ENCODE data around the gene PODXL.

PODXL gene

DNA sequence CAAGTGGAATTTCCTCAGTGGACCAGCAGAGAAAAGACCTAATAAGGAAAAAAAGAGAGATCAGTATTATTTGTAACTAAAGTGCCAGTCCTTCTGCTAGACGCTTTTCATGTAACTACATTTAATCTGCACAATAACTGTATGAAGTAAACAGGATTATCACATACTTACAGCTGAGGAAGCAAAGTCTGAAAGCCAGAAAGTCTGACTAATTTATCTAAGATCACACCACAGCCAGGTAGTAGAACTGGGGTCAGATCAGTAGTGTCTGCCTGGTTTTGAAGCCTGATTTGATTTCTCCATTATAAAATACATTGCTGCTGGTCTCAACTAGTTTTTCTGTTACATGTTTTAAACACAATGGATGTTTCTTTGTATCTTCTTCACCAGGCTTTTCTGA is 69.2 kb downstream of the PODXL start:
- Histone ChIP-seq H3K4me3 (ENCODE audit: low read length in 2 of 2) (no peak overlapping the region), H2BK12ac (ENCODE audit: low read length) (no peak overlapping the region), H2AFZ (ENCODE audit: low read length) (no peak overlapping the region), H4K8ac (ENCODE audit: low read depth, low read length) (no peak overlapping the region), H3K9ac (ENCODE audit: low read depth, low read length, poor library complexity) (no peak overlapping the region), H2BK120ac (ENCODE audit: low read depth, low read length) (no peak overlapping the region), H3K9me3 (replicated peaks in 1 of 2; ENCODE audit: control insufficient read depth in 2 of 2, insufficient read depth in 1 of 2, low read depth in 1 of 2, low read length in 2 of 2) (no peaks in the 10 kb centered on the region), H3K18ac (ENCODE audit: low read length) (no peak overlapping the region), H3K27ac (replicated peaks; ENCODE audit: low read length) (no peak overlapping the region), H3K23ac (ENCODE audit: low read depth, low read length, poor library complexity) (no peak overlapping the region), H3K4me1 (ENCODE audit: control insufficient read depth in 2 of 2, insufficient read depth in 1 of 2, low read depth in 1 of 2, low read length in 2 of 2) (no peaks in the 10 kb centered on the region), H3K4ac (ENCODE audit: low read length) (no peak overlapping the region), H2AK5ac (ENCODE audit: low read depth, low read length) (no peak overlapping the region), H3K14ac (ENCODE audit: low read length) (no peak overlapping the region), H2BK5ac (ENCODE audit: low read length) (no peak overlapping the region), H4K91ac (ENCODE audit: low read depth, low read length, poor library complexity) (no peak overlapping the region), H3K36me3 (replicated peaks in 1 of 2; ENCODE audit: control insufficient read depth in 2 of 2, insufficient read depth in 2 of 2, low read length in 2 of 2) (peaks cover 2 to 52% of the 10 kb centered on the region in 2 donors), H2BK15ac (ENCODE audit: low read length) (no peak overlapping the region), H3K27me3 (ENCODE audit: control insufficient read depth in 3 of 3, insufficient read depth in 3 of 3, low read depth in 1 of 3, low read length in 3 of 3) (no peaks in the 10 kb centered on the region), H3K79me1 (ENCODE audit: low read depth, low read length) (no peaks in the 10 kb centered on the region), H3K4me2 (ENCODE audit: insufficient read depth, low read length, poor library complexity, severe bottlenecking) (no peak overlapping the region)
- no peak for DNase-seq (ENCODE audit: low spot score)
- WGBS, 2 donors (ENCODE audit: extremely low coverage in 2 of 2, insufficient read length in 2 of 2, insufficient replicate concordance in 1 of 2), result no CpG with 5 or more reads among the region's 1 CpG

DNA sequence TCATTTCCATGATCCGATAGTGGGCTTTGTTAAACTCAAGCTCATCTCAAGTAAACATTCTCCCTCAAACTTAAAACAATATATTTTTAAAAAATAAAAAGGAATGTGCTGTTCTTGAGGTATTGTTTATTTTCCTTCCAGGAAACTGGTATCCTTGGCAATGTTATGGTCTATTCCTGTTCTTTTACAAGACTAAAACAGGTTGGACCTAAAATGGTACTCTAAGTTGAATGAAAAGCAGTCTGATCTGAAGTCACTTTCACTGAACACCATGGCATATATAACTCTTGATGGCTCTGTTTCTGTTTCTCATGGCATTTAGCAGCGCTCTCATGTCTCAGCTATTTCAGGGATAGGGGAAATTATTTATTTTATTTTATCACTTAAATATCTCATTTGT is 70.1 kb downstream of the PODXL start:
- Histone ChIP-seq H2AK5ac (ENCODE audit: low read depth, low read length) (no peak overlapping the region), H3K14ac (ENCODE audit: low read length) (no peak overlapping the region), H3K23ac (ENCODE audit: low read depth, low read length, poor library complexity) (no peak overlapping the region), H2BK120ac (ENCODE audit: low read depth, low read length) (no peak overlapping the region), H3K4me1 (ENCODE audit: control insufficient read depth in 2 of 2, insufficient read depth in 1 of 2, low read depth in 1 of 2, low read length in 2 of 2) (peaks cover 0 to 1% of the 10 kb centered on the region in 2 donors), H4K8ac (ENCODE audit: low read depth, low read length) (no peak overlapping the region), H3K79me1 (ENCODE audit: low read depth, low read length) (no peaks in the 10 kb centered on the region), H2BK12ac (ENCODE audit: low read length) (no peak overlapping the region), H3K9me3 (replicated peaks in 1 of 2; ENCODE audit: control insufficient read depth in 2 of 2, insufficient read depth in 1 of 2, low read depth in 1 of 2, low read length in 2 of 2) (no peaks in the 10 kb centered on the region), H3K4ac (ENCODE audit: low read length) (no peak overlapping the region), H3K36me3 (replicated peaks in 1 of 2; ENCODE audit: control insufficient read depth in 2 of 2, insufficient read depth in 2 of 2, low read length in 2 of 2) (peaks cover 2 to 52% of the 10 kb centered on the region in 2 donors), H3K27ac (replicated peaks; ENCODE audit: low read length) (no peak overlapping the region), H3K4me3 (ENCODE audit: low read length in 2 of 2) (no peak overlapping the region), H3K27me3 (ENCODE audit: control insufficient read depth in 3 of 3, insufficient read depth in 3 of 3, low read depth in 1 of 3, low read length in 3 of 3) (no peaks in the 10 kb centered on the region), H2BK5ac (ENCODE audit: low read length) (no peak overlapping the region), H3K9ac (ENCODE audit: low read depth, low read length, poor library complexity) (no peak overlapping the region), H3K18ac (ENCODE audit: low read length) (no peak overlapping the region), H2BK15ac (ENCODE audit: low read length) (no peak overlapping the region), H2AFZ (ENCODE audit: low read length) (no peak overlapping the region), H4K91ac (ENCODE audit: low read depth, low read length, poor library complexity) (no peak overlapping the region), H3K4me2 (ENCODE audit: insufficient read depth, low read length, poor library complexity, severe bottlenecking) (no peak overlapping the region)
- WGBS, 2 donors (ENCODE audit: extremely low coverage in 2 of 2, insufficient read length in 2 of 2, insufficient replicate concordance in 1 of 2), result no CpG with 5 or more reads among the region's 2 CpGs
- DNase-seq (ENCODE audit: low spot score), result no peak

- Histone ChIP-seq H3K23ac (ENCODE audit: low read depth, low read length, poor library complexity) (no peak overlapping the region), H2BK12ac (ENCODE audit: low read length) (no peak overlapping the region), H4K8ac (ENCODE audit: low read depth, low read length) (no peak overlapping the region), H3K27ac (replicated peaks; ENCODE audit: low read length) (no peak overlapping the region), H3K36me3 (replicated peaks in 1 of 2; ENCODE audit: control insufficient read depth in 2 of 2, insufficient read depth in 2 of 2, low read length in 2 of 2) (peaks cover 2 to 56% of the 10 kb centered on the region in 2 donors), H3K4me1 (ENCODE audit: control insufficient read depth in 2 of 2, insufficient read depth in 1 of 2, low read depth in 1 of 2, low read length in 2 of 2) (peaks cover 0 to 5% of the 10 kb centered on the region in 2 donors), H2BK15ac (ENCODE audit: low read length) (no peak overlapping the region), H2AFZ (ENCODE audit: low read length) (no peak overlapping the region), H4K91ac (ENCODE audit: low read depth, low read length, poor library complexity) (no peak overlapping the region), H3K4ac (ENCODE audit: low read length) (no peak overlapping the region), H3K9me3 (replicated peaks in 1 of 2; ENCODE audit: control insufficient read depth in 2 of 2, insufficient read depth in 1 of 2, low read depth in 1 of 2, low read length in 2 of 2) (no peaks in the 10 kb centered on the region), H3K79me1 (ENCODE audit: low read depth, low read length) (no peaks in the 10 kb centered on the region), H2BK5ac (ENCODE audit: low read length) (no peak overlapping the region), H3K14ac (ENCODE audit: low read length) (no peak overlapping the region), H3K9ac (ENCODE audit: low read depth, low read length, poor library complexity) (no peak overlapping the region), H2BK120ac (ENCODE audit: low read depth, low read length) (no peak overlapping the region), H3K4me3 (ENCODE audit: low read length in 2 of 2) (no peak overlapping the region), H3K27me3 (ENCODE audit: control insufficient read depth in 3 of 3, insufficient read depth in 3 of 3, low read depth in 1 of 3, low read length in 3 of 3) (no peaks in the 10 kb centered on the region), H3K4me2 (ENCODE audit: insufficient read depth, low read length, poor library complexity, severe bottlenecking) (no peak overlapping the region), H3K18ac (ENCODE audit: low read length) (no peak overlapping the region), H2AK5ac (ENCODE audit: low read depth, low read length) (no peak overlapping the region)
- no CpG with 5 or more reads among the region's 2 CpGs for WGBS, 2 donors (ENCODE audit: extremely low coverage in 2 of 2, insufficient read length in 2 of 2, insufficient replicate concordance in 1 of 2)
- DNase-seq (ENCODE audit: low spot score), result no peak
Observed at GRCh38 chr7:131483586-131483985, 72.8 kb downstream of the PODXL start.

GRCh38 chr7:131482800-131483199 is 73.6 kb downstream of the PODXL start:
- peaks cover 2 to 53% of the 10 kb centered on the region in 2 donors for H3K36me3 ChIP-seq (replicated peaks in 1 of 2; ENCODE audit: control insufficient read depth in 2 of 2, insufficient read depth in 2 of 2, low read length in 2 of 2)
- no peaks in the 10 kb centered on the region for H3K79me1 ChIP-seq (ENCODE audit: low read depth, low read length)
- no peak overlapping the region for H3K9ac ChIP-seq (ENCODE audit: low read depth, low read length, poor library complexity)
- no peak for DNase-seq (ENCODE audit: low spot score)
- H4K8ac ChIP-seq (ENCODE audit: low read depth, low read length), result no peak overlapping the region
- no peak overlapping the region for H3K27ac ChIP-seq (replicated peaks; ENCODE audit: low read length)
- H2AK5ac ChIP-seq (ENCODE audit: low read depth, low read length), result no peak overlapping the region
- H3K23ac ChIP-seq (ENCODE audit: low read depth, low read length, poor library complexity), result no peak overlapping the region
- WGBS, 2 donors (ENCODE audit: extremely low coverage in 2 of 2, insufficient read length in 2 of 2, insufficient replicate concordance in 1 of 2), result no CpG with 5 or more reads among the region's 2 CpGs
- H2AFZ ChIP-seq (ENCODE audit: low read length), result no peak overlapping the region
- H3K4me2 ChIP-seq (ENCODE audit: insufficient read depth, low read length, poor library complexity, severe bottlenecking), result no peak overlapping the region
- H3K4me1 ChIP-seq (ENCODE audit: control insufficient read depth in 2 of 2, insufficient read depth in 1 of 2, low read depth in 1 of 2, low read length in 2 of 2), result peaks cover 0 to 5% of the 10 kb centered on the region in 2 donors
- no peak overlapping the region for H3K4ac ChIP-seq (ENCODE audit: low read length)
- H2BK12ac ChIP-seq (ENCODE audit: low read length), result no peak overlapping the region
- no peak overlapping the region for H3K14ac ChIP-seq (ENCODE audit: low read length)
- no peak overlapping the region for H3K4me3 ChIP-seq (ENCODE audit: low read length in 2 of 2)
- no peak overlapping the region for H4K91ac ChIP-seq (ENCODE audit: low read depth, low read length, poor library complexity)
- H3K27me3 ChIP-seq (ENCODE audit: control insufficient read depth in 3 of 3, insufficient read depth in 3 of 3, low read depth in 1 of 3, low read length in 3 of 3), result no peaks in the 10 kb centered on the region
- H3K18ac ChIP-seq (ENCODE audit: low read length), result no peak overlapping the region
- H3K9me3 ChIP-seq (replicated peaks in 1 of 2; ENCODE audit: control insufficient read depth in 2 of 2, insufficient read depth in 1 of 2, low read depth in 1 of 2, low read length in 2 of 2), result no peaks in the 10 kb centered on the region
- no peak overlapping the region for H2BK15ac ChIP-seq (ENCODE audit: low read length)
- H2BK120ac ChIP-seq (ENCODE audit: low read depth, low read length), result no peak overlapping the region
- no peak overlapping the region for H2BK5ac ChIP-seq (ENCODE audit: low read length)

All from neuronal stem cell (in vitro differentiated cells).